GM04503 (cell line): Measurements from ENCODE around the gene UVSSA.
A peak's percentile ranks its signal among the peaks of the same experiment; 100 is the strongest.
"Not testable (repeated sequence)": the region's sequence is repeated elsewhere in the genome, so short reads cannot be mapped to it uniquely, and the experiment has no call there.

Experiments used
- DNase-seq: peaks from one replicate; pipeline ENCODE4 v3.0.0-alpha.2; 2012; ENCODE audit warnings: low read depth

UVSSA gene

GRCh38 chr4:1316537-1317168, 30.4 kb upstream of the UVSSA start:
- DNase-seq, result no peak

GRCh38 chr4:1317177-1318045, 29.6 kb upstream of the UVSSA start:
- DNase-seq, result no peak

- DNase-seq, result no peak
Measured at GRCh38 chr4:1318046-1318375, 29.0 kb upstream of the UVSSA start.

- DNase-seq, result no peak
Measured at GRCh38 chr4:1318488-1319213, 28.4 kb upstream of the UVSSA start.

- no peak for DNase-seq
Measured at GRCh38 chr4:1321486-1321885, 25.5 kb upstream of the UVSSA start.

- DNase-seq, result no peak
Measured at GRCh38 chr4:1321946-1322650, 24.9 kb upstream of the UVSSA start.

GRCh38 chr4:1323280-1323634, 23.8 kb upstream of the UVSSA start:
- no peak for DNase-seq

GRCh38 chr4:1323635-1324442, 23.2 kb upstream of the UVSSA start:
- peak; percentile 82 for DNase-seq

- not testable (repeated sequence) for DNase-seq
Measured at GRCh38 chr4:1324443-1325175, 22.4 kb upstream of the UVSSA start.

GRCh38 chr4:1325176-1325480, 21.9 kb upstream of the UVSSA start:
- no peak for DNase-seq

GRCh38 chr4:1325681-1326635, 21.1 kb upstream of the UVSSA start:
- no peak for DNase-seq

- no peak for DNase-seq
Measured at GRCh38 chr4:1326751-1327525, 20.1 kb upstream of the UVSSA start.

- no peak for DNase-seq
Measured at GRCh38 chr4:1327526-1328266, 19.3 kb upstream of the UVSSA start.

- no peak for DNase-seq
Measured at GRCh38 chr4:1328267-1329155, 18.5 kb upstream of the UVSSA start.

GRCh38 chr4:1329408-1330371, 17.3 kb upstream of the UVSSA start:
- no peak for DNase-seq
